GM19324 (cell line): ENCODE measurements around the gene NPIPA8.
"Not testable (repeated sequence)": the region's sequence is repeated elsewhere in the genome, so short reads cannot be mapped to it uniquely, and the experiment has no call there.

Source experiments
- ATAC-seq: cut with Tn5 transposase; IDR thresholded peaks from one replicate; pipeline ENCODE4 v1.9.1; 2021; ENCODE audit warnings: mild to moderate bottlenecking, moderate library complexity; ENCODE audit not compliant: unreplicated experiment, low FRiP score

The NPIPA8 gene

DNA sequence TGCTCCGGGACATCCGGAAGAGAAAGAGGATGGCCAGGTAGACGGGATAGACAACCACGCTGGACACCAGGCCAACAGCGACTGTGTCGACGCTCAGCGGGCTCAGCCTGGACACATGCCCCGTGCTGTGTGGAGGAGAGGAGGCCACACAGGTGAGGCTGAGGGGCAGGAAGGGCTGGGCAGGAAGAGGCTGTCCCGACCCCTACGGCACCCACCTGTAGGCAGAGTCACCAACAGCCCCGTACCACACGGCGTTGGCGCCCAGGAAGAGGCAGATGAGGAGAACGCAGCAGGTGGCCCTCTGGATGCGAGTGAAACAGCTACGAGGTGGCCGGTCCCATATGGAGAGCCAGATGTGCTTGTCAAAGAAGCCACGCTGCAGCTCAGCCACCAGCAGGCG is at the start of gene NPIPA8:
Gene NPIPA8 (minus strand): TSS at position 101 of the 400 bp plus-strand sequence. CDS start 4,074 bp downstream, outside the sequence.
- ATAC-seq: not testable (repeated sequence)

DNA sequence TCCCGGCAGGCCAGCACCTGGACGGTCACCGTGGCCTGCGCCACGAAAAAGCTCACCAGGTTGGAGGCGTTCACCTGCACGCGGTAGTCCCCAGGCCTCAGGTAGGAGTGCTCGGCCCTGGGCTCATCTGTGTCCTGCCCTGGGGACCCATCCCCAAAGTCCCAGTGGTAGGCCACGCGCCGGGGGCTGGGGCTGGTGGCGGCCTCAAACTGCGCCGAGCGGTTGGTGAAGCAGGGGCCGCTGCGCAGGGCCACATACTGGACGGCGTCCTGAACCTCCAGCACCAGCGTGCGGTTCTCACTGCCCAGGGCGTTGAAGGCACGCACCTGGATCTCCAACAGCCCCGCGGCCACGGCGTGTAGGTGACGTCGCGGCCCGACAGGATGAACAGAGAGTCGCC is 48.7 kb upstream of the NPIPA8 start:
- ATAC-seq: not testable (repeated sequence)

DNA sequence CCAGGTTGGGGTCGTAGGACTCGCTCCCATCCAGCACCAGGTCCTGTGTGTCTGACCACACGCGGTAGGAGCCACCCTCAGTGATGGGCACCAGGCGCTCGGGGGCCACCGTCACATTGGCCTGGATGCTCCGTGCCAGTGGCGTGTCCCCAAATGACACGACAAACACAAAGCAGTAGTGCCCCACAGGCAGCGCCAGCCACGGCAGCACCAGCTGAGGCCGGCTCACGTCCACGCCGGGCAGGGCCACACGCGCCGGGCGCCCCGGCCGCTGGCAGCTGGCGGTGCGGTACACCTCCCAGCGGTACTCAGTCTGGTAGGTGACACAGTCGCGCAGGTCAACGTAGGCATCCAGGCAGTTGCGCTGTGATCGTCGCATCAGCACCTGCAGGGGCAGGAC is 48.3 kb upstream of the NPIPA8 start:
- ATAC-seq: not testable (repeated sequence)

DNA sequence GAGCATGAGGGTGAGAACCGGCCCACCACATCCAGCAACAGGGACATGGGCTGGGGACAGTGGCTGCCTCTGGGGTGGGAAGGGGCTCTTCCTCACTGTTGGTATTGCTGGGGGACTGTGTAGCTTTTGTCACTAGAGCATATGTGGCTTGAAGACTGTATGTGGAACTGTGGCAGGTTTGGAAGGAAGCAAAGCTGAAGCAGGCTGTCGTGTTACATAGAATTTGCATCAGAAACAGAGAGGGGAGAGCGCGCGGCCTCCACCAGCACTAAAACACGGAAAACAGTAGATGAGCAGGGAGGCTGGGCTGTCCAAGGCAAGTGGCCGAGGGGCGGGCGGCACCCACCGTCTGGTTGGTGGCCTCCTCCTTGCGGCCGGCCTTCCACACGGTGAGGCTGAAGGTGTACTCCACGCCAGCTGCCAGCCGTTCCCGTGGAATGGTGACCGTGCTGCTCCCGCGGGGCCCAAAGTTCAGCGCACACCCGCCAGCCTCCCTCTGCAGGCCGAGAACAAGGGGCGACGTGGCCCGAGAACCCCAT is 47.6 kb upstream of the NPIPA8 start:
- ATAC-seq: not testable (repeated sequence)

DNA sequence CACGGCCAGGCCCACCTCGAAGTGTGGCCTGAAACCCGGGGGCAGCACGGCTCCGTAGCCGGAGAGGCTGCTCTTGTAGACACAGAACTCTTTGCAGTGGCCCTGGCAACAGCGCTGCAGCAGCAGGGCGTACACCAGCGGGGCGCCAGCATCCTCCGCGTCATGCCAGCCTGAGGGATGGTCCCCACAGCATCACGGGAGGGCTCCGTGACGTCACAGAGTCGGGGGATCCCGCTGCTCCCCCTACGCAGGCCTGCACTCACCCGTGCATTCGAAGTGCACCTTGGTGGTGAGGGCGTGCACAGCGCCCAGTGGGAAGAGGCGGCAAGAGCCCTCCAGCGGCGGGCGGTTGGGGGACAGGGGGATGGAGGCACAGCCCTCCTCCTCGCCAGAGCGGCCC is 46.2 kb upstream of the NPIPA8 start:
- ATAC-seq: not testable (repeated sequence)

DNA sequence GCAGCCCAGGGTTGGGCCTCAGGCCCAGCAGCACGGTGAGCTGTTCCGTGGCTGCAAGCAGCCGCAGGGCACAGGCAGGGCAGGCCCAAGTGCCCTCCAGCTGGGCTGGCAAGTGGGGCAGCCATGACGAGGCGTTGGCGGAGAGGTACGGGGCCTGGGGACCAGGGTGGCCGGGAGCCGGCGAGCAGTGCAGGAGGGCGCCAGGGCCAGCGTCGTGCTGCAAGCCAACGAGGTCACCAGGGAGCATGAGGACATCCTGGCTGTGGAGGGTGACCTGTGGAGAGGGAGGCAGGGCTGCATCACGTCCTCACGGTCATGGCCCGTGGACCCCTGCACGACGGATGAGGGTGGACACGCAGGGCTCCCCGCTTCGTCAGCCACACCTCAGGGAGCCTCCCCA is 11.2 kb upstream of the NPIPA8 start:
- not testable (repeated sequence) for ATAC-seq

DNA sequence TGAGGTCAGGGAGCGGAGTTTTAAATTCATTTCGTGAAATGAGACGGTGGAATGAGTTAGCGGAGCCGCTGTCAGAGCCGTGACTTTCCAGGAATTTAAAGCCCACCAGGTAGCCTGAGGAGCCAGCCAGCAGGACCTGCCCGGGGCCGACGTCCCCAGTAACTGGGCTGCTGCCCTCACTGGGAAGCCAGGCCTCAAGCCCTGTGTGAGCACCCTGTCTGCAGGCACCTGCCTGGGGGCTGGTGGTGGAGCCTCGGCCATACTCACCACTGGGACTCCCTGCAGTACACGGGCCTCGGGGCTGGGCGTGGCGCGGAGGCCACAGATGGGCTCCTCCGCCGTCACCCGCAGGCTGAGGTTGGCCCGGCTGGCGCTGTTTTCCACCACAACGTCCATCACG is 10.5 kb upstream of the NPIPA8 start:
- not testable (repeated sequence) for ATAC-seq

DNA sequence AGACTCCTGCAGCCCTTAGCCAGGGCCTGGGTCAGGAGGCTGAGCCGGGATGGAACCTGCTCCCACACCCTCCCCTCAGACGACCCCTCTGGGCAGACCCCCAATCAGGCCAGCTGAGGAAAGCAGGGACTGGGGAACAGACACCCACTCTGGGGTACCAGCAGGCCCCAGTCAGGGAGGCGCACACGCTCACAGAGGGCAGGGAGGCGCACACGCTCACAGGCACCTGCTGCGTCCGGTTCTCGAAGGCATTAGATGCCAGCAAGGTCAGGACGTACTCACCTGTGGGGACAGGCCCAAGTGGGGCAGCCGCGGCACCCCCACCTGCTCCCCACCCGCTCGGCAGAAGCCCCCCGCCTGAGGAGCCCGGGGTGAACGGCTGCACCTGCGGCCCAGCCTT is 8.1 kb upstream of the NPIPA8 start:
- ATAC-seq: not testable (repeated sequence)

DNA sequence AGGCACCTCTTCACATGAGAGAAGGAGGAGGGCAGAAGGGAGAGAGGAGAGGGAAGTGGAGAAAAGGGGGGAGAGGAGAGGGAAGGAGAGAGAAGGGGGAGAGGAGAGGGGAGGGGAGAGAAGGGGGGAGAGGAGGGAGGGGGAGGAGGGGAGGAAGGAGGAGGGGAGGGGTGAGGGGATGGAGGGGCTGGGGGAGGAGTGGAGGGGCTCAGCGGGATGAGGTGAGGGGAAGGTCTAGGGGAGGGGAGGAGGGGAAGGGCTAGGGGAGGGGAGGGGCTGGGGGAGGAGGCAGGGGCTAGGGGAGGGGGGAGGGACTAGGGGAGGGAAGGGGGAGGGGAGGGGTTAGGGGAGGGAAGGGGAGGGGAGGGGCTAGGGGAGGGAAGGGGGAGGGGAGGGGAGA is 5.5 kb upstream of the NPIPA8 start:
- ATAC-seq: not testable (repeated sequence)

DNA sequence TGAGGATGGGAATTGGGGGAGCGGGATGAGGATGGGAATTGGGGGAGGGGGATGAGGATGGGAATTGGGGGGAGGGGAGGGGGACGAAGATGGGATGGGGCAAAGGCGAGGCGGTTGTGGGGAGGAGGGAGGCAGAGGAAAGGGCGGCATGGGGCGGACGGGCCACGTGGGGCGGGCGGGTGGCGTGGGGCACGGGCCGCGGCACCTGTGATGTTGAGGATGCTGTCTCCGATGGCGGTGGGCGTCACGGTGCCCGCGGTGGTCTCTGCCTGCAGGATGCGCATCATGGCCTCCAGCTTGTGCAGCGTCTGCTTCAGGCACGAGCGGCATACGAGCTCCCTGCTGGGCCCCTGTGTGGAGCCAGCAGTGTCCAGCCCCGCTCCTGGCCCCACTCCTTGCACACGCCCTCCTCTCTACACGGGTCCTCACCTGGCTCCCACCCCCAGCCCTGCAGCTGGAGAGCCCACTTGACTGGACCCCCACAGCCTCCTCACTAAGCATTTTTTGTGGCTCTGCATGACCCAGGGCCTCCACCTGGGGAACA is 5.0 kb upstream of the NPIPA8 start:
- ATAC-seq: not testable (repeated sequence)

DNA sequence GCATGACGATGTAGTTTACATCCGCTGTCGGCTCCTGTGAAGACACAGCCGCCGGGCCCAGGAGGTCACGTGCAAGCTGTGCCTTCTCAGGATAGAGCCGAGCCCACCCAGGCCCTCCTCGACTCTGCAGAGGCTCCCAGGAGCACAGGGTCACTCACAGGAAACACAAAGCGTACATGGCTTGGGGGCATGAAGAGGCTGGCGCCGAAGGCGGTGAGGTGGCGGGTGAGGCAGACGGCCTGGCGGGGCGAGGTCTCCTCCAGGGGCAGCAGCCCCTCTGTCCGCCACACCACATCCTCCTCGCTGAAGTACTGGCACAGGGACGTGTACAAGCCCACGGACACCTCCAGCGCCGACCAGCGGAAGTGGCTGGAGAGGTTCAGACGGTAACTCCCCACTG is 2.7 kb upstream of the NPIPA8 start:
- ATAC-seq: not testable (repeated sequence)

DNA sequence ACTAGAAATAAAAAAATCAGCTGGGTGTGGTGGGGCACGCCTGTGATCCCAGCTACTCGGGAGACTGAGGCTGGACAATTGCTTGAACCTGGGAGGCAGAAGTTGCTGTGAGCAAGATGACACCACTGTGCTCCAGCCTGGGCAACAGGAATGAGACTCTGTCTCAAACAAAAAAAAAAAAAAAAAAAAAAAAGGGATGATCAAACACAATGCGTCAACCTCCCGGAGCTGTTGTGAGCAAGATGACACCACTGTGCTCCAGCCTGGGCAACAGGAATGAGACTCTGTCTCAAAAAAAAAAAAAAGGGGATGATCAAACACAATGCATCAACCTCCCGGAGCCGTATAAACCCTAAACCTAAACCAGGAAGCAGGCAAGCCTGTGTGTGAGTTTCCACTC is 24.7 kb downstream of the NPIPA8 start:
- not testable (repeated sequence) for ATAC-seq

DNA sequence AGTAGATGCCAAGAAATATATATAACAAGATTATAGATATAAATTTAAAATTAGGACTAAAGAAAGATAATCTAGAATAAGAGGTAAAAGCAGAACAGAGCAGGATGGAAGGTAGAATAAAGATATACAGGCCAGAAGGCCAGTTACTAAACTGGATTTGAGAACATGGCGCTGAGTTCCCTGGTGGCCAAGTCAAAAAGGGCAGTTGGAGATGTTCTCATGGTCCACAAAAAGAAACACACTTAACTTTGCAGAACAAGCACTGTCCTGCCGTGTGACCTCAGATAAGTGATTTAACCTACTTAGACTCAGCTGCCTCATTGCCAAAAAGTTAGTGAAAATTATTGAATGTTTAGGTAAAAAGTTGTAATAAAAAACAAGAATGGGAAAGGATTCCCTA is 27.4 kb downstream of the NPIPA8 start:
- not testable (repeated sequence) for ATAC-seq

DNA sequence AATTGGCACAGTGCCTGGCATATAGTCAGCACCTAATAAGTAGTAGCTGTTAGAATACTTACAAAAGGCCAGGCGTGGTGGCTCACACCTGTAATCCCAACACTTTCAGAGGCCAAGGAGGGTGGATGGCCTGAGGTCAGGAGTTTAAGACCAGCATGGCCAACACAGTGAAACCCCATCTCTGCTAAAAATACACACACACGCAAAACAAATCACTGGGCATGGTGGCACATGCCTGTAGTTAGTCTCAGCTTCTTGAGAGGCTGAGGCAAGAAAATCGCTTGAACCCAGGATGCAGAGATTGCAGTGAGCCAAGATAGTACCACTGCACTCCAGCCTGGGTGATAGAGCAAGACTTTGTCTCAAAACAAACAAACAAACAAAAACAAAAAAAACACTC is 29.3 kb downstream of the NPIPA8 start:
- not testable (repeated sequence) for ATAC-seq

DNA sequence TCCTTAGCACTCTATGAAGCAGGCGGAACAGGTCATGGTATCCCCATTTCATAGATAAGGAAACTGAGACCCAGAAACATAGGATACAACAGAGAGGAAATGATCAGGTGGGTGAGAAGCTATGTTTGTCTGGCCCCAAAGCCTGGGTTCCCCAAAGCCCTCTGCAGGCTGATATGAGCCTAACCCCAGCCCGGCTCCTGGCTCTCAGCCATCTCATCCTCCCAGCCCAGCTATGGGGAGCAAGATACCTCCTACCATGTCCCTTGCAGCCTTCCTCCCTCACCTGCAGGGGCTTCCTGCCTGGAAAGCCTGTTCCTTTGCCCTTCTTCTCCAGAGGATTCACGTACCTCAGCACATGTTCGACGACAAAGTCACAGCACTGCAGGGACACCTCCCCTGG is 30.5 kb downstream of the NPIPA8 start:
- ATAC-seq: not testable (repeated sequence)

DNA sequence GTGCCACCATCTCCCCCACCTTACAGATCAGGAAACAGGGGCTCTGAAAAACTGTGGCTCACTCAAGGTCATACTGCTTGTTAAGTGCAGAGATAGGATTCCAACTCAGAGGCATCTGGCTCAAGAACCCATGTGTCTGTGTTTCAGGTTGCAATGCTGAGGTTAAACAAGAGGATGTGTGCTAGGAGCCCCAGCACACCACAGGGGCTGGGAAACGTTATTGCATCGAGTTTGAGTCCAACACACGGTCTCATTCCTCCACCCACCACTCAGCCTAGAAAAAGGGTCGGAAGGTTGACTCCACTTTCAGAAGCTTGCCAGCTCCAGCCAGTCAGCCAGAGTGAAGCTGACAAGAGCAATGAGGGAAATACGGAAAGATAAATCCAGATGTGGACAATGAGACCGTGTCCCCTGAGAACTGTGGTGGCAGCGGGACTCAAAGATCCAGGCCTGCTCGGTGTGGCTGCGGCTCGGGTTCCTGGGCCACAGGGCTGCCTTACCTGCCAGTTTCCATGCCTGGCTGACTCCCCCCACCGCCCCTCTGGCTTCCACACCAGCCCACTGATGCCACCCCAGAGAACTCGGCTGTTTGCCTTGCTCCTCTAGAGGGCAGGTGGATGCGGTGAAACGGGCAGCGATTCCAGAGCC is 33.4 kb downstream of the NPIPA8 start:
- not testable (repeated sequence) for ATAC-seq

DNA sequence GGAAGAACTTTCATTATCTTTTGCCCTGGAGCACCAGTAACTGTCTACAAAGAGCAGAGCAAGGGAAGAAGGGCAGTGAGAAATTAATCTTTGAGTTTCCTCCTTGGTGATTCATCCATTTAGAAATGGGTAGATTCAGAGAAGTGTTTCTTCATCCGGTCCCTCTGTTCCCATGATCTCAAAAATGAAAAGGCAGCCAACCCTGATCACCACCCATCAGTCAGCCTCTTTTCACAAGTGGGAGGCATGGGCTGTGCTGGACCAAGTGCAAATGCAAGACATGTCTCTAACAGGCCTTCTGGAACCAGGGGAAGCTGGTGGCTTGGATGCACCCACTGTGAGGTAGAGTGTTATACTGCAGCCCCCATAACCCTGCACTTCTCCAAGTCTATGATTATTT is 38.8 kb downstream of the NPIPA8 start:
- not testable (repeated sequence) for ATAC-seq

DNA sequence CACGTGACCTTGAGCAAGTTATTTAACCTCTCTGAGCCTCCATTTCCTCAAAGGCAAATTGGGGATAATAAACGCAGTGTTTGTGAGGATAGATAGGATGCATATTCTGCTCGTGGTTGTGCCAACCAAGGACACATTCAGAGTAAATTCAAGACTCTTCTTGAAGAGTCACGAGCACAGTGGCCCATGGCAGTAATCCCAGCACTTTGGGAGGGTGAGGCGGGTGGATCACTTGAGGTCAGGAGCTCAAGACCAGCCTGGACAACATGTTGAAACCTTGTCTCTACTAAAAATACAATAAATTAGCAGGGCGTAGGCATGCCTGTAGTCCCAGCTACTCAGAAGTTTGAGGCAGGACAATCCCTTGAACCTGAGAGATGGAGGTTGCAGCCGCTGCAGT is 39.6 kb downstream of the NPIPA8 start:
- ATAC-seq: not testable (repeated sequence)

DNA sequence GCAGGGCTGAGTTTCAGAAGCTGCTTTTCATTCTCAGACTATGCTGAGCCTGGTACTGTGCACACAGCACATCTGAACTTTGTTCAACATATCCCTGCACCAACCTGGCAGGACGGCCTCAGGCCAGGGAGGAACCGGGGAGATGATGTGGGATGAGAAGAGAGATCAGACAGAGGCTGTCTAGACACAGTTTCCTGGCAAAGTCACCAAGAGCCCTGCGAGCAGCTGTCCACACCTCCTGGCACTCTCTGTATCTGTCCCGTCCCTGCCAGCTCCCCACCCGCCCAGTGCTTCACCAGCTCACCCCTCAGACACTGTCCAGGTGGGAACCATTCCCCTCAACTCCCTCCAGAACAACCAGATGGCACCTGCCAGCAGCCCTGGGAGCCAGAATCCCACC is 42.2 kb downstream of the NPIPA8 start:
- ATAC-seq: not testable (repeated sequence)

DNA sequence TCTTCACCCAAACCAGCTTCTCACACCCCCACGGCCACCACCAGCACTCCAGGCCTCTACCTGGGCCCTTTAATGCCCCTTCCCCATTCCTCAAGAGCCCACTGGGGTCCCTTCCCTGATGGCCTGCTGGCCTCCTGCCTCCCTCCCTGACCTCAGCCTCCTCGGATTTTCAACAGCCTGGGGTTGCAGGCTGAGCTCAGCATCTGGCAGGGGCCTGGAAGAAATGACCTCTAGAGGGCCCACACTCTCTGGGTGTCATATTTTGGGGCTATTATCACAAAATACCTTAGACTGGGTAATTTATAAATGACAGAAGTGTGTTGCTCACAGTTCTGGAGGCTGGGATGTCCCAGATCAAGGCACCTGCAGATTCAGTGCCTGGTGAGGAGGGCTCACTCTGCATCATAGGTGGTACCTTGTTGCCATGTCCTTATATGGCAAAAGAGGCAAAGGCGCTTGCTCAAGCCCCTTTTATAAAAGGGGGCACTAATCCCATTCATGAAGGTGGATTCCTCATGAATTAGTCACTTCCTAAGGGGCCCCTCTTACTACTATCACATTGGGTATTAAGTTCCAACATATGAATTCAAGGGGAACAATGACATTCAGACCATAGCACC is 43.1 kb downstream of the NPIPA8 start:
- ATAC-seq: not testable (repeated sequence)

DNA sequence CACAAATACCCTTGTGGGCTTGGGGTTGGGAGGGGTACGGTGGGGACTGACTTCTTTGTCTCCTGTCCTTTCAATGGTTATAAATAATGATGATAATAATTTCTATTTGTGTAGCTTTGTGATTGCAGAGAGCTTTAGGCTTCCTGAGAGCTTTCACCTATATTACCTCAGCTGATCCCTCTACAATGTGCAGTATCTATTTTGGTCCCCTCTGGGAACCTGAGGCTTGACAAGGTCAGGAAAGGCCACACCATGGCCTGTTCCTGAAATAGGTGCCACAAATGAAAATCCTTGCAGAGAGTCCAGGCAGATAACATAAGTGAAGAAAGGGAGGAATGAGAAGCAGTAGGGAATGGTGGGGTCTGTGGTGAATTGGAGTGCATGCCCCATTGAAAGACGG is 45.6 kb downstream of the NPIPA8 start:
- not testable (repeated sequence) for ATAC-seq

DNA sequence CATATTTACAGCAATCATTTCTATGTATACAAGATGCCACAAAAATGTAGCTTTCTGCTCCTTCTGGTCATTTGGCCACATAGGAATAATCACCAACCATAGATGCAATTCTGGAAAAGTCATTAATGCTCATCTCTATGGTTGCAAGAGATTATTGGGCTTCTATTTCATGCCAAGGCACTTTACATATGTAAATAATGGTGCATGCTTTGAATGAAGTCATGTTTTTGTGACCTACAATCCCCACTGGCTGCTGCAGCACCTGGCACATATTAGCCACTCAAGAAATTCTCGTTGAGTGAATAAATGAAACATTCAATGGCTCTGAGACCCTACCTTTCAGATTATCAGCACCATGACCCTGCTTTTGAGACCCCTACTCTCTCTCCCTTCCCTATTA is 50.2 kb downstream of the NPIPA8 start:
- ATAC-seq: not testable (repeated sequence)
